Stomach (tissue), 9 donors: Measurements from ENCODE around the gene MYDGF. TPM values are rescaled to one million over a fixed set of nuclear protein-coding genes. Genes with fewer than 3 reads are reported as not detected.
A peak's percentile ranks its signal among the peaks of the same experiment; 100 is the strongest.

Experiments used
- DNase-seq, 2 donors: peaks; one replicate each; pipeline versions ENCODE4 v3.0.0 to v3.0.0-alpha.2; 2013 to 2019
- H3K27ac ChIP-seq, 5 donors: fragments of 200-600 bp in 4 of 5; sonication (generic) in 4 of 5; one replicate each; pipeline ENCODE4 v1.5.1; 2013 to 2019; ENCODE audit warnings: mild to moderate bottlenecking in 1 of 5, moderate library complexity in 1 of 5
- H3K27me3 ChIP-seq, 3 donors: fragments of 200-600 bp; sonication (generic); one replicate each; pipeline ENCODE4 v1.5.1; 2017 to 2019; ENCODE audit warnings: mixed run types in 1 of 3
- H3K36me3 ChIP-seq, 4 donors: fragments of 200-600 bp; sonication (generic); 1 replicate in 3 of 4; 2 replicates in 1 of 4; pipeline ENCODE4 v1.5.1; 2016 to 2019
- H3K4me1 ChIP-seq, 4 donors: fragments of 200-600 bp; sonication (generic); one replicate each; pipeline ENCODE4 v1.5.1; 2016 to 2019
- H3K4me3 ChIP-seq, 4 donors: fragments of 200-600 bp; sonication (generic) in 3 of 4; one replicate each; pipeline ENCODE4 v1.5.1; 2016 to 2019; ENCODE audit warnings: mild to moderate bottlenecking in 1 of 4
- H3K9me3 ChIP-seq, 4 donors: fragments of 200-600 bp; sonication (generic); one replicate each; pipeline ENCODE4 v1.5.1; 2016 to 2019
- CTCF ChIP-seq, 7 experiments: fragments of 450-650 bp in 4 of 7; fragments of 200-600 bp in 3 of 7; sonication (generic) in 3 of 7; IDR thresholded peaks; one replicate each; pipeline ENCODE4 v1.5.1; 2016 to 2019; ENCODE audit warnings: antibody characterized with exemption in 7 of 7, control low read depth in 2 of 7, mild to moderate bottlenecking in 1 of 7
- EP300 ChIP-seq: sonication (generic); formaldehyde crosslinking; IDR thresholded peaks from one replicate; pipeline ENCODE4 v1.6.1; 2017; ENCODE audit warnings: antibody characterized with exemption
- POLR2A ChIP-seq, 4 donors: fragments of 450-650 bp; IDR thresholded peaks; one replicate each; pipeline ENCODE4 v1.6.1; 2016; ENCODE audit warnings: antibody characterized with exemption in 4 of 4, control low read depth in 2 of 4, mild to moderate bottlenecking in 1 of 4, moderate library complexity in 1 of 4
- POLR2AphosphoS5 ChIP-seq, 3 donors: sonication (generic); formaldehyde crosslinking; IDR thresholded peaks; one replicate each; pipeline ENCODE4 v1.6.1; 2016; ENCODE audit warnings: antibody characterized with exemption in 3 of 3
- WGBS, 5 donors: extraction: QIAGEN DNeasy Blood & Tissue Kit in 3 of 5; methylation state at CpG; one replicate each; pipeline versions ENCODE4 v1.1.5 to v1.1.7; 2013 to 2018; 5-methylcytosine and 5-hydroxymethylcytosine counted together
- intact Hi-C: fragments of 100-400 bp; cut with DNase I; formaldehyde crosslinking; loops from one replicate; pipeline ENCODE4 v1.15.1; 2023; ENCODE audit warnings: low total_unique reads
- polyA plus RNA-seq, 3 donors: library from polyadenylated mRNA; stranded (reverse); fragments of 200-250 nt; gene quantifications; one replicate each; pipeline ENCODE4 v1.2.3, GENCODE V29; 2013
- total RNA-seq, 5 donors: library from RNA; depleted of rRNA; stranded (reverse); fragments of >200 nt; gene quantifications; one replicate each; pipeline versions ENCODE4 v1.1.0 to v1.2.3, GENCODE V29; 2014 to 2016
- donor health status: healthy with polysubstance abuse.
- donor health status: Bipolar disorder and iron deficiency.
- donor health status: healthy.

Gene MYDGF
- total and polyA plus RNA-seq, 8 donors: 41.4 to 86.6 (median 72.3) TPM

GRCh38 chr19:4654437-4655361, 15.4 kb downstream of the MYDGF start:
- intact Hi-C loops: no loop called here
- Histone ChIP-seq H3K9me3 (peaks cover 0 to 12% (median 10%) of the 10 kb centered on the region in 4 donors), H3K4me3 (no peak overlapping the region), H3K36me3 (peaks cover 36 to 79% (median 75%) of the 10 kb centered on the region in 4 donors), H3K27me3 (no peaks in the 10 kb centered on the region), H3K27ac (peak overlapping the region in 1 of 5 donors; percentile 8), H3K4me1 (peaks cover 0 to 5% (median 2%) of the 10 kb centered on the region in 4 donors)
- TF ChIP-seq CTCF (IDR thresholded peaks at IDR 0.05): no peak
- no peak for TF ChIP-seq POLR2A (IDR thresholded peaks at IDR 0.05)
- no peak for TF ChIP-seq EP300
- no peak for TF ChIP-seq POLR2AphosphoS5 (IDR thresholded peaks at IDR 0.05)
- 76 to 85% (median 78%) methylated on average over 27 of the region's 27 CpGs for WGBS, 5 donors
- DNase-seq: no peak

GRCh38 chr19:4653793-4654436, 16.2 kb downstream of the MYDGF start:
- TF ChIP-seq EP300 (no peak), POLR2A (IDR thresholded peaks at IDR 0.05) (no peak), POLR2AphosphoS5 (IDR thresholded peaks at IDR 0.05) (no peak)
- Histone ChIP-seq H3K4me3 (no peak overlapping the region), H3K4me1 (peaks cover 0 to 7% (median 2%) of the 10 kb centered on the region in 4 donors), H3K9me3 (peaks cover 0 to 11% (median 10%) of the 10 kb centered on the region in 4 donors), H3K27me3 (no peaks in the 10 kb centered on the region), H3K36me3 (peaks cover 28 to 71% (median 70%) of the 10 kb centered on the region in 4 donors), H3K27ac (no peak overlapping the region)
- whole genome bisulfite sequencing, 5 donors: 69 to 87% (median 83%) methylated on average over 13 of the region's 13 CpGs
- no peak for DNase-seq
- intact Hi-C loops: no loop called here

- H3K27me3 ChIP-seq: no peaks in the 10 kb centered on the region
- H3K27ac ChIP-seq: peak overlapping the region in 1 of 5 donors; percentile 92
- WGBS, 5 donors: 95 to 97% (median 96%) methylated on average over 24 to 44 of the region's 44 CpGs
- intact Hi-C loops: no loop called here
- peaks cover 4 to 19% (median 12%) of the 10 kb centered on the region in 4 donors for H3K4me1 ChIP-seq
- H3K4me3 ChIP-seq: no peak overlapping the region
- H3K9me3 ChIP-seq: no peaks in the 10 kb centered on the region
- no peak for DNase-seq
- H3K36me3 ChIP-seq: peaks cover 10 to 53% (median 51%) of the 10 kb centered on the region in 4 donors
- TF ChIP-seq POLR2A (IDR thresholded peaks at IDR 0.05) (no peak), EP300 (no peak), POLR2AphosphoS5 (IDR thresholded peaks at IDR 0.05) (no peak), CTCF (IDR thresholded peaks at IDR 0.05) (no peak)
These were observed 18.1 kb downstream of the MYDGF start for GRCh38 chr19:4652075-4652474.

- H3K36me3 ChIP-seq: peaks cover 5 to 34% (median 32%) of the 10 kb centered on the region in 4 donors
- intact Hi-C loops: no loop called here
- no peaks in the 10 kb centered on the region for H3K9me3 ChIP-seq
- 54 to 88% (median 84%) methylated on average over 2 of the region's 2 CpGs for WGBS, 5 donors
- no peak overlapping the region for H3K4me3 ChIP-seq
- H3K27ac ChIP-seq: peak overlapping the region in 3 of 5 donors; percentile 31 to 92 (median 79)
- no peak for TF ChIP-seq EP300
- peaks cover 4 to 23% (median 12%) of the 10 kb centered on the region in 4 donors for H3K4me1 ChIP-seq
- H3K27me3 ChIP-seq: no peaks in the 10 kb centered on the region
- no peak for DNase-seq
These were observed 20.0 kb downstream of the MYDGF start for GRCh38 chr19:4650159-4650558.

GRCh38 chr19:4649392-4650047, 20.6 kb downstream of the MYDGF start:
- peaks cover 5 to 28% (median 26%) of the 10 kb centered on the region in 4 donors for H3K36me3 ChIP-seq
- peak overlapping the region in 3 of 5 donors; percentile 31 to 92 (median 79) for H3K27ac ChIP-seq
- no peaks in the 10 kb centered on the region for H3K27me3 ChIP-seq
- 84 to 91% (median 89%) methylated on average over 8 to 19 of the region's 19 CpGs for WGBS, 5 donors
- no peak for TF ChIP-seq EP300
- TF ChIP-seq POLR2AphosphoS5 (IDR thresholded peaks at IDR 0.05): no peak
- no peak for TF ChIP-seq POLR2A (IDR thresholded peaks at IDR 0.05)
- TF ChIP-seq CTCF (IDR thresholded peaks at IDR 0.05): no peak
- no peak overlapping the region for H3K4me3 ChIP-seq
- H3K4me1 ChIP-seq: peaks cover 4 to 23% (median 12%) of the 10 kb centered on the region in 4 donors
- no peaks in the 10 kb centered on the region for H3K9me3 ChIP-seq
- no peak for DNase-seq
- intact Hi-C loops: no loop called here
